ENCODE measurements around the gene PPP1R14D. TPM values are rescaled to one million over a fixed set of nuclear protein-coding genes. Genes with fewer than 3 reads are reported as not detected.
A peak's percentile ranks its signal among the peaks of the same experiment; 100 is the strongest.

The PPP1R14D gene
- total RNA-seq, 1 experiment from 2014 or later: 2.5 TPM

DNA sequence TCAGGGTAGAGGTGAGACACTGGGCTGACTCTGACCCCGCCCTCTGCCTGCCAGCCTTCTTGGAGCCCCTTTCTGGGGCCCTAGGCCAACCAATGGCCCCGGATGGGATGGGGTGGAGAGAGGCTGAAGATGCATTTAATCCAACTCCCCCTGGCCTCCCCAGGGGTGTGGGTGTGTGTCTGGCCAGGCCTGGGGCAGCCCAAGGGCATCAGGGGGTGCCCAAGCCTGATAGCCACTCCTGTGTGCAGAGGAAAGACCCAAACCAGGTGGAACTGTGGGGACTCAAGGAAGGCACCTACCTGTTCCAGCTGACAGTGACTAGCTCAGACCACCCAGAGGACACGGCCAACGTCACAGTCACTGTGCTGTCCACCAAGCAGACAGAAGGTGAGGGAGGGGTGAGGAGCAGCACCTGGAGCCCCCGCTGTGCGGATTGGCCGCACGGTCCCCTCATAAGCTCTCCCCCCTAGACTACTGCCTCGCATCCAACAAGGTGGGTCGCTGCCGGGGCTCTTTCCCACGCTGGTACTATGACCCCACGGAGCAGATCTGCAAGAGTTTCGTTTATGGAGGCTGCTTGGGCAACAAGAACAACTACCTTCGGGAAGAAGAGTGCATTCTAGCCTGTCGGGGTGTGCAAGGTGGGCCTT, 24.9 kb upstream of the PPP1R14D start:
- DNase-seq (ENCODE audit: low spot score): no peak

GRCh38 chr15:40852529-40852928, 24.0 kb upstream of the PPP1R14D start:
- no peak for DNase-seq (ENCODE audit: low spot score)

DNA sequence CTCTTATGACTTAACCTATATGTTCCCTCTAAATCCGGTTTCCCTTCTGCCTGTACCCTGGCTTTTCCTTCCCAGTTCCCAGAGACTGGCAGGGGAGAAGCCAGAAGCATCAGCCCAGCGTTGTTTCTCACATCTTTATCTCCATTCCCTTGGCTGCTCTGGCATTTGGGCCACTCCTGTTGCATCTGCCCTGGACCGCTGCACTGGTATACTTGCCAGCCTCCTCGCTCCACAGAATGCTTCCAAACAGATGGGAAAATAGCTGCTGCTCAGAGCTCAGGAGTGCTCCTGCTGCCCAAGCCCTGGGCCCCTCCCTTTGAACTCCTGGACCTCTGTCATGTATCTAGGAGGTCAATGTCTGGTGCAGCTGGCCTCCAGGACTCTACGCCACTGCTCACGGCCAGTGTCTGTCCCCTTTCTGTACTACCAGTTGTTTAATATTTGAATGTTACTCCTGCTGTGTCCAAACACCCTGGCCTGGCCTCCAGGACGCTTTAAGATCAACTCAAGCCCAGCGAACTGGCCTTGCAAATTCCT, 22.1 kb upstream of the PPP1R14D start:
- no peak for DNase-seq (ENCODE audit: low spot score)

- peak; percentile 97 for DNase-seq (ENCODE audit: low spot score)
These were observed 18.9 kb upstream of the PPP1R14D start for GRCh38 chr15:40847223-40847961.

DNA sequence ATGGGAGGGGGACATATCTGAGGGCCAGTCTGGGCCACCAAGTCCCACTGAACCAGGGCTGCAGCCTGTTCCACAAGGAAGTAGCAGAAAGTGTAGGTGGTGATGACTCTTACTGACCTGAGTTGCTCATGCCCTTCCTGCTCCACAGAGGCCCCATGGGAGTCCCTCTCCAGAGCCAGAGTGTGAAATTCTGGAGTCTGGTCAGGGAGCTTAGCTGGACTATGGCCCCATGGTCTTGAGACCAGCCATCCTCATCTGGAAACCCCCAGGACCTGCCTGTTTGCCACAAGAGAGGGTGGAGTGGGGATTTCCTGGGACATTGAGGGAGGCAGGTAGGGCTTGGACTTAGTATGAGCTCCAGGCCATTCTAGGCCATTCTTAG, 18.3 kb upstream of the PPP1R14D start:
- peak; percentile 57 for DNase-seq (ENCODE audit: low spot score)

DNA sequence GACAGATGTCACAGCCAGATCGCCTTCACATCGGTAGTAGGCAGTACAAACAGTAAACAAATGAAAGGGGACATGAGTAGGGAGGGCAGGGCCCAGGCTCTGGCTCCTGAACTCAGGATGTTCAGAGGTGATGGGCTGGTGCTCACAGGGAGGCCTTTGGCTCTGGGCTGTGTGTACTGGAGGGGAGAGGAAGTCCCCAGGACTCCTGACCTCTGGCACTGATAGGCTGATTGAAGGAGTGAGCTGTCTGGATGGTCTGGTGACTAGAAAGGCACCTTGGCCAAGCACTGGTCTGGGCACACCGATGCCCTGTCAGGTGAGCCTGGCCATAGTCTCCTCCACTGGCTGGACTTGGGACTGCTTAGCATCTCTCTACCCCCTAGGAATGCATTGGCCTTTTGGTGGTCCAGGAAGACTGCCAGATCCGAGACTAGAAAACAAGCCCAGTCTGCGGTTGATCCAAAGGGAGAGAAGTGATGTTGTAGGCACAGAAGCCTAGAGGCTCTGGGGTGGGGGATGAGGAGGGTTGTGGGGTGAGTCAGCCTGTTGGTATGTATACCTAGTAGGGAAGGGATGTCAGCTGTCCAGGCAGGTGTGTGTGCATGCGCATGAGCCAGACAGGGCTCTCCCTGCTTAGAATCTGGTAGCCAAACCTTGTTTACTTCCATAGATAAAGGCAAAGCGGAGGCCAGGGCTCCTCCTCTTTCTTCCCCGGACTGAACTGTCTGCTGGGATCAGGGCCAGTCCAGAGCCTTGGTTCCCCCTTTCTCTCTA, 17.2 kb upstream of the PPP1R14D start:
- peak; percentile 98 for DNase-seq (ENCODE audit: low spot score)

DNA sequence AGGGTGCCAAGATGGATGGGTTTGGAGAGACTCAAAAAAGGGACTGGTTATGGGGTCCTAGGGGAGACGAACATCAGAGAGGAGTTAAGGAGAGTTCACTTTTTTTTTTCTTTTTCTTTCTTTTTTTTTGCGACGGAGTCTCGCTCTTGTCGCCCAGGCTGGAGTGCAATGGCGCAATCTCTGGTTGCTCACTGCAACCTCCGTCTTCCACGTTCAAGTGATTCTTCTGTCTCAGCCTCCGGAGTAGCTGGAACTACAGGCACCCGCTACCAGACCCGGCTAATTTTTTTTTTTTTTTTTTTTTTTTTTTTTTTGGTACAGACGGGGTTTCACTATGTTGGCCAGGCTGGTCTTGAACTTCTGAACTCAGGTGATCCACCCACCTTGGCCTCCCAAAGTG, 16.5 kb upstream of the PPP1R14D start:
- peak; percentile 41 for DNase-seq (ENCODE audit: low spot score)

GRCh38 chr15:40844696-40845030, 16.2 kb upstream of the PPP1R14D start:
- DNase-seq (ENCODE audit: low spot score): peak; percentile 61

- DNase-seq (ENCODE audit: low spot score): peak; percentile 81
These were observed 15.6 kb upstream of the PPP1R14D start, which contains the start of gene SPINT1 for GRCh38 chr15:40843885-40844695. Gene SPINT1 (plus strand): TSS chr15:40844048. CDS start chr15:40844555, 507 bp downstream.

DNA sequence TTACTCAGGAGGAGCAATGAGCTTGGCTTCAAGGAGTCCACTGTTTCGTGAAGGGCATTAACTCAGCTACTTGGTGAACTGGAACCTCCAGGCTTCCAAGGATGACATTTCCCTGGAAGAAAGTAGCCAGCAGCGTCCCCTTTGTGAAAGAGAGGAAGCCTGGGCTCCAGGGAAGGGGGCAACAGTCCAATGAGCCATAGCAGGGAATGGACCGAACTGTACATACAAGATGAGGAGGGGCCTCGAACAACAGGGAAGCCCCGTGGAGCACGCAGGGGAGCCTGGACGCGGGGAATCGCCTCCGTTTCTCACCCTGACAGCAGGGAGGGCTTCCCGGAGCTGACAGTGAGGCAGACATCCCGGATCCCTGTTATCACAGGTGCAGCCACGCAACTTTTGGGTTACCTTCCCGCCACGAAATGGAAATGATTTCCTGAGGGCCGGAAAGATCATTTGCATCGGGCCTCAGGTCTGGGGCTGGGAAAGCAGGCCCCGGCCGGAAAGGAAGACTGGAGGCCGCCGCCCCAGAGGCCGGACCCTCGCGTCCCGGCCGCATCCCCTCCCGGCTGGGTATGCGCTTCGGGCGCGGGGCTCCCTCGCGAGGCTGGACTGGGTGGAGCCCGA, 14.9 kb upstream of the PPP1R14D start:
- peak; percentile 55 for DNase-seq (ENCODE audit: low spot score)

DNA sequence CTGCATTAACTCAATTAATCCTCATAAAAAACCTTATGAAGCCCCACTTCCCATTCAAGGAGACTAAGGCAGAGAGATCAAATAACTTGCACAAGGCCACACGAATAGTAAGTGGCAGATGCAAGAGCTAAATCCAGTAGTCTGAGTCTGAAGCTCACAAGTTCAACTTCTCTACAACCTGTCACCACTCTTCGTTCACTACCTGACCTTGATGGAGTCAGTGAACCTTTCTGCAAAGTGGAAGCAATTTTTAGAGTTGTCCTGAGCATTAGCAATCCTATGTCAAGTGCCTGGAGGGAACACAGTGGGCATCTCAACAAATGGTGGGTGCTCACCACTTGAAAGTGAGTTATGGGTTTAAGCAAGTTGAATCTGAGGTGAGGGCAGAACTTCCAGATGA, 13.2 kb upstream of the PPP1R14D start:
- no peak for DNase-seq (ENCODE audit: low spot score)

DNA sequence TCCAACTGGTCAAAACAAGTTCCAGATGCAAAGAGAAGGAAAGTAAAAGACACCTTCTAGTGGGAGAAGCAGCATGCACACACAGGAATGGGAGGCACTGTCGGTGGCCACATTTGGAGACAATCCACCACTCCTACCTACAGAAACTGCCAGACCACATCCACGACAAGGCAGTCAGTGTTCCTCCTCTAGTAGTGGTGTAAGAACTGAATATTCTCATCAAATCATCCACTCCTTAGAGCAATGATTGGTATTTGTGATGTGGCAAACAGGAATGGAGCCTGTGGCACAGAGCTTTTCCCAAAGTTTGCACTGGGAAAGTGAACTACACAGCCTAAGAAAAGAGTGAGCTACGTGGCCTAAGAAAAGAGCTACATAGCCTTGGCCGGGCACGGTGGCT, 10.2 kb upstream of the PPP1R14D start:
- no peak for DNase-seq (ENCODE audit: low spot score)

GRCh38 chr15:40836020-40836419, 7.5 kb upstream of the PPP1R14D start:
- no peak for DNase-seq (ENCODE audit: low spot score)

- DNase-seq (ENCODE audit: low spot score): no peak
These were observed 4.4 kb upstream of the PPP1R14D start for GRCh38 chr15:40832903-40833302.

GRCh38 chr15:40831861-40832260, 3.4 kb upstream of the PPP1R14D start:
- DNase-seq (ENCODE audit: low spot score): no peak

- DNase-seq (ENCODE audit: low spot score): no peak
These were observed 2.4 kb upstream of the PPP1R14D start for GRCh38 chr15:40830884-40831283.

- DNase-seq (ENCODE audit: low spot score): no peak
These were observed 607 bp upstream of the PPP1R14D start for GRCh38 chr15:40829115-40829514.

- peak; percentile 46 for DNase-seq (ENCODE audit: low spot score)
These were observed 2.0 kb downstream of the PPP1R14D start for GRCh38 chr15:40826423-40827075.

GRCh38 chr15:40825661-40826422, 2.7 kb downstream of the PPP1R14D start:
- DNase-seq (ENCODE audit: low spot score): peak; percentile 89
